ENCODE measurements around the gene TMEM14C.

DNA sequence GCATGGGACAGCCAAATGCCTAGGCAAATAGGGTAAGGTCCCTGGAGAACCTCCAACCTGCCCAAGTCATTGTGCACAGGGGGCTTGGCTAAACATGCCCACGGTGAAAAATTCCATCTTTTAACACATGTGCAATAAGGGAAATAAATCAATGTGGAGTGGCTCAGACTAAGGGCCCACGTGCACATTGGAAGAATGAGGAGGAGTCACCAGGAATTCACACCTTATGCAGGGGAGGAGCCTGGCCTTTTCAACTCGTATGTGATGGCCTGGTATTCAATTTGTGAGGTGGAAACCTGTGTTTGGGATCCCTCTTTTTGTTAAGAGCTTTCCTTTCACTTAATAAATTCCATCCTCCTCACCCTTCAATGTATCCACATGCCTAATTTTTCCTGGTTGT lies 41.1 kb upstream of the TMEM14C start:
- TF ChIP-seq POLR2A (IDR thresholded peaks at IDR 0.05): no peak
- TF ChIP-seq, protein P1, sequence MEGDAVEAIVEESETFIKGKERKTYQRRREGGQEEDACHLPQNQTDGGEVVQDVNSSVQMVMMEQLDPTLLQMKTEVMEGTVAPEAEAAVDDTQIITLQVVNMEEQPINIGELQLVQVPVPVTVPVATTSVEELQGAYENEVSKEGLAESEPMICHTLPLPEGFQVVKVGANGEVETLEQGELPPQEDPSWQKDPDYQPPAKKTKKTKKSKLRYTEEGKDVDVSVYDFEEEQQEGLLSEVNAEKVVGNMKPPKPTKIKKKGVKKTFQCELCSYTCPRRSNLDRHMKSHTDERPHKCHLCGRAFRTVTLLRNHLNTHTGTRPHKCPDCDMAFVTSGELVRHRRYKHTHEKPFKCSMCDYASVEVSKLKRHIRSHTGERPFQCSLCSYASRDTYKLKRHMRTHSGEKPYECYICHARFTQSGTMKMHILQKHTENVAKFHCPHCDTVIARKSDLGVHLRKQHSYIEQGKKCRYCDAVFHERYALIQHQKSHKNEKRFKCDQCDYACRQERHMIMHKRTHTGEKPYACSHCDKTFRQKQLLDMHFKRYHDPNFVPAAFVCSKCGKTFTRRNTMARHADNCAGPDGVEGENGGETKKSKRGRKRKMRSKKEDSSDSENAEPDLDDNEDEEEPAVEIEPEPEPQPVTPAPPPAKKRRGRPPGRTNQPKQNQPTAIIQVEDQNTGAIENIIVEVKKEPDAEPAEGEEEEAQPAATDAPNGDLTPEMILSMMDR (IDR thresholded peaks at IDR 0.05): no peak

Data from uterus (tissue), 2 donors.